Stomach smooth muscle (tissue), 2 donors: Measurements from ENCODE around the gene ZFP57.

Experiments used
- H3K27ac ChIP-seq: one replicate; pipeline ENCODE4 v1.7.0; 2013; ENCODE audit warnings: mild to moderate bottlenecking, low read length, inconsistent platforms
- H3K27me3 ChIP-seq, 2 donors: one replicate each; pipeline ENCODE4 v1.7.0; 2013; ENCODE audit warnings: low read length in 2 of 2; ENCODE audit not compliant: insufficient read depth in 2 of 2, control insufficient read depth in 1 of 2
- H3K36me3 ChIP-seq, 2 donors: one replicate each; pipeline ENCODE4 v1.7.0; 2013; ENCODE audit warnings: low read length in 2 of 2; ENCODE audit not compliant: control insufficient read depth in 2 of 2, insufficient read depth in 2 of 2
- H3K4me1 ChIP-seq: one replicate; pipeline ENCODE4 v1.7.0; 2013; ENCODE audit warnings: low read length; ENCODE audit not compliant: control insufficient read depth, insufficient read depth
- H3K4me3 ChIP-seq, 2 donors: one replicate each; pipeline ENCODE4 v1.7.0; 2013; ENCODE audit warnings: low read length in 2 of 2
- H3K9ac ChIP-seq, 2 donors: one replicate each; pipeline ENCODE4 v1.7.0; 2013; ENCODE audit warnings: low read length in 2 of 2, mild to moderate bottlenecking in 1 of 2
- H3K9me3 ChIP-seq, 2 donors: one replicate each; pipeline ENCODE4 v1.7.0; 2013; ENCODE audit warnings: low read length in 2 of 2; ENCODE audit not compliant: control insufficient read depth in 2 of 2
- donor health status: healthy.
- donor health status: Pancreatic carcinoma.

The ZFP57 gene

GRCh38 chr6:29723666-29724588 lies 43.0 kb upstream of the ZFP57 start:
- peak overlapping the region; percentile 46 for H3K27ac ChIP-seq
- no peaks in the 10 kb centered on the region for H3K9me3 ChIP-seq
- no peaks in the 10 kb centered on the region for H3K27me3 ChIP-seq
- H3K4me3 ChIP-seq = peak overlapping the region; percentile 89 to 94
- peak overlapping the region; percentile 81 to 82 for H3K9ac ChIP-seq
- peaks cover 0 to 10% of the 10 kb centered on the region in 2 donors for H3K36me3 ChIP-seq
- peaks cover 15% of the 10 kb centered on the region for H3K4me1 ChIP-seq

GRCh38 chr6:29723262-29723665 lies 42.3 kb upstream of the ZFP57 start, which contains the start of gene HLA-F:
Gene HLA-F (plus strand): TSS chr6:29723434. CDS start chr6:29723464, 30 bp downstream.
- H3K27ac ChIP-seq = peak within 1 kb of the TSS; percentile 53
- H3K27me3 ChIP-seq = no peaks in the 10 kb centered on the region
- peaks cover 0 to 9% of the 10 kb centered on the region in 2 donors for H3K36me3 ChIP-seq
- H3K4me1 ChIP-seq = peaks cover 15% of the 10 kb centered on the region
- peak within 1 kb of the TSS; percentile 89 to 94 for H3K4me3 ChIP-seq
- no peaks in the 10 kb centered on the region for H3K9me3 ChIP-seq
- H3K9ac ChIP-seq = peak within 1 kb of the TSS; percentile 81 to 82

- no peaks in the 10 kb centered on the region for H3K9me3 ChIP-seq
- peaks cover 0 to 2% of the 10 kb centered on the region in 2 donors for H3K36me3 ChIP-seq
- H3K4me1 ChIP-seq = peaks cover 13% of the 10 kb centered on the region
- H3K9ac ChIP-seq = no peak overlapping the region
- peaks cover 0 to 2% of the 10 kb centered on the region in 2 donors for H3K27me3 ChIP-seq
- no peak overlapping the region for H3K4me3 ChIP-seq
- no peak overlapping the region for H3K27ac ChIP-seq
These were observed 39.9 kb upstream of the ZFP57 start for GRCh38 chr6:29720863-29721262.

GRCh38 chr6:29710281-29710941 lies 29.5 kb upstream of the ZFP57 start:
- peaks cover 9 to 20% of the 10 kb centered on the region in 2 donors for H3K27me3 ChIP-seq
- H3K4me3 ChIP-seq = no peak overlapping the region
- no peaks in the 10 kb centered on the region for H3K9me3 ChIP-seq
- H3K4me1 ChIP-seq = no peaks in the 10 kb centered on the region
- no peak overlapping the region for H3K9ac ChIP-seq
- no peak overlapping the region for H3K27ac ChIP-seq
- no peaks in the 10 kb centered on the region for H3K36me3 ChIP-seq

GRCh38 chr6:29709188-29709587 lies 28.2 kb upstream of the ZFP57 start:
- Histone ChIP-seq H3K4me3 (no peak overlapping the region), H3K27me3 (peaks cover 9 to 18% of the 10 kb centered on the region in 2 donors), H3K36me3 (no peaks in the 10 kb centered on the region), H3K9ac (no peak overlapping the region), H3K4me1 (no peaks in the 10 kb centered on the region), H3K9me3 (no peaks in the 10 kb centered on the region), H3K27ac (no peak overlapping the region)

GRCh38 chr6:29708432-29709179 lies 27.7 kb upstream of the ZFP57 start:
- no peak overlapping the region for H3K9ac ChIP-seq
- H3K4me3 ChIP-seq = no peak overlapping the region
- no peaks in the 10 kb centered on the region for H3K4me1 ChIP-seq

GRCh38 chr6:29705389-29706231 lies 24.7 kb upstream of the ZFP57 start:
- no peaks in the 10 kb centered on the region for H3K9me3 ChIP-seq
- no peak overlapping the region for H3K4me3 ChIP-seq
- H3K27me3 ChIP-seq = peaks cover 7 to 21% of the 10 kb centered on the region in 2 donors
- no peaks in the 10 kb centered on the region for H3K36me3 ChIP-seq
- no peak overlapping the region for H3K27ac ChIP-seq
- H3K4me1 ChIP-seq = no peaks in the 10 kb centered on the region
- H3K9ac ChIP-seq = peak overlapping the region in 1 of 2 donors; percentile 21

More at GRCh38 chr6:29708432-29709179, 27.7 kb upstream of the ZFP57 start:
- Histone ChIP-seq H3K27ac (no peak overlapping the region), H3K36me3 (no peaks in the 10 kb centered on the region), H3K27me3 (peaks cover 9 to 18% of the 10 kb centered on the region in 2 donors), H3K9me3 (no peaks in the 10 kb centered on the region)

GRCh38 chr6:29702519-29703103 lies 21.7 kb upstream of the ZFP57 start:
- Histone ChIP-seq H3K9ac (no peak overlapping the region), H3K4me3 (no peak overlapping the region), H3K27ac (no peak overlapping the region), H3K36me3 (no peaks in the 10 kb centered on the region), H3K27me3 (peaks cover 4 to 14% of the 10 kb centered on the region in 2 donors), H3K4me1 (no peaks in the 10 kb centered on the region), H3K9me3 (no peaks in the 10 kb centered on the region)

GRCh38 chr6:29696147-29697125 lies 15.5 kb upstream of the ZFP57 start:
- H3K27ac ChIP-seq = no peak overlapping the region
- no peak overlapping the region for H3K9ac ChIP-seq
- no peak overlapping the region for H3K4me3 ChIP-seq
- no peaks in the 10 kb centered on the region for H3K4me1 ChIP-seq
- H3K36me3 ChIP-seq = no peaks in the 10 kb centered on the region
- H3K27me3 ChIP-seq = peaks cover 0 to 15% of the 10 kb centered on the region in 2 donors
- peaks cover 0 to 6% of the 10 kb centered on the region in 2 donors for H3K9me3 ChIP-seq
